Activated CD8-positive, alpha-beta memory T cell treated with anti-CD3 and anti-CD28 coated beads, Interleukin-2, amount 50 U/mL, for 24 hours (primary cell): ENCODE measurements around the gene ADAM33.

Experiments
- DNase-seq: peaks from one replicate; pipeline ENCODE4 v3.0.0-alpha.2; 2020; ENCODE audit errors: extremely low read depth

ADAM33 gene

DNA sequence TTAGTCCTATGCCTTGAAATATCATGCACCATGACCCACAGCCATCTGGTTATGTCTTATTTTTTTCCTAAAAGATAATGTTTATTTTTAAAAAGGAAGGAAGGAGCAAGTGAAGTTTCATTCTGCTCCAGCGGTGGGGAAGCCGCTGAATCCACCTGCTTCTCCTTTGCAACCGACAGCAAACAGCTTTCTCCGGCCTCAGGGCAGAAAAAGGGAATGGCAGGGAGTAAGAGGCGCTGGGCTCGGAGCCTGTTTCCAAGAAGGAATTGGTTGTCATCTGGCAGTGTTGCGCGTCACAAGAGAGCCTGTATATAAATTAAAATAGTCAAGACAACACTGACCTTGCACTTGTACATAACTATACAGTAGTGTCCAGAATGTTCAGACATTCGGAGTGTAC is 32.9 kb downstream of the ADAM33 start:
- DNase-seq = no peak

GRCh38 chr20:3647473-3647872 is 34.3 kb downstream of the ADAM33 start:
- DNase-seq = no peak

DNA sequence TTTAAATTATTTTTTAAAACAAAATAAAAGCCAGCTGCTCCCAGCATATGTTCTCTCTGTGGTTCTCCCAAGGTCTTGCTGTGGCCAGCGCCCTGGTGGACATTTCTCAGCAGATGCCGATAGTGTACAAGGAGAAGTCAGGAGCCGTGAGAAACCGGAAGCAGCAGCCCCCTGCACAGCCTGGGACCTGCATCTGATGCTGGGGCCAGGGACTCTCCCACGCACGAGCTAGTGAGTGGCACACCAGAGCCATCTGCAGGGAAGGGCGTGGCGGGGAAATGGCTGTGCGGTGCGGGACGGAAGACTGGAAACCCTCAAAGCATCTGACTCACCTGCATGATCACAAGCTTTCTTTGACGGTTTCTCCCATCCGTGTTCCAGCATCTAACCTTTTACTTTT is 35.2 kb downstream of the ADAM33 start:
- no peak for DNase-seq

- DNase-seq = no peak
These were observed 35.8 kb downstream of the ADAM33 start for GRCh38 chr20:3646067-3646440.

GRCh38 chr20:3645309-3646066 is 36.3 kb downstream of the ADAM33 start:
- DNase-seq = no peak

DNA sequence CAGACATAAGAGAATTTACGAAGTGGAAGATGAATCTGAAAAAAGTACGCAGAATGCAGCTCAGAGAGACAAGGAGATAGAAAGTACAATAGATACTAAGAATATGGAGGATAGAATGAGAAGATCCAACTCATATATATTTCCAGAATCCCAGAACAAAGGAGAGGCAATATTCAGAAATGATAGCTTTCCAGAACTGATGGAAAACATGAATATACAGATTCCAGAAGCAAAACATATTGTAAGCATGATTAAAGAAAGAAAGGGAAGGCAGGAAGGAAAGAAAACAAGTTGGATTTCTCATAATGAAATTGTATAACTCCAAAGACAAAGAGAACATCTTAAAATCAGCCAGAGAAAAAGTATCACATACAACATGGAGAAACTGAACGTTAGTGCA is 41.6 kb downstream of the ADAM33 start:
- DNase-seq = no peak

- no peak for DNase-seq
These were observed 46.5 kb downstream of the ADAM33 start for GRCh38 chr20:3635346-3635745.

- DNase-seq = no peak
These were observed 47.8 kb downstream of the ADAM33 start for GRCh38 chr20:3633913-3634478.

- DNase-seq = no peak
These were observed 49.4 kb downstream of the ADAM33 start for GRCh38 chr20:3632311-3633004.

- DNase-seq = no peak
These were observed 50.3 kb downstream of the ADAM33 start for GRCh38 chr20:3631534-3631933.

- no peak for DNase-seq
These were observed 51.4 kb downstream of the ADAM33 start for GRCh38 chr20:3630429-3630828.

DNA sequence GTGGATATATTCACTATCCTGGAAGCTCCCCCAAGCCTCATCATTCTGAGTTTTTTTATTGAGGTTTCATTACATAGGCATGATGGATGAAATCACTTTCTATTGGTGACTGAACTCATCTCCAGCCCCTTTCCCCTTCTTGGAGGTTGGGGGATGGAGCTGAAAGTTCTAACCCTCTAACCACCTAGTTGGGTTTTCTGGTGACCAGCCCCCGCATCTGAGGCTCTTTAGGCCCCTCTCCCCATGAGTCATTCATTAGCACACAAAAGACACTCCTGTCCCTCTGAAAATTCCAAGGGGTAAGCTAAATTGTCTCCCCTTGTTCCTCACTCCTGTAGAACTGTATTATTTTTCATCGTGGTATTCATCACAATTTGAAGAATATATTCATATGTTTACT is 51.9 kb downstream of the ADAM33 start:
- no peak for DNase-seq

DNA sequence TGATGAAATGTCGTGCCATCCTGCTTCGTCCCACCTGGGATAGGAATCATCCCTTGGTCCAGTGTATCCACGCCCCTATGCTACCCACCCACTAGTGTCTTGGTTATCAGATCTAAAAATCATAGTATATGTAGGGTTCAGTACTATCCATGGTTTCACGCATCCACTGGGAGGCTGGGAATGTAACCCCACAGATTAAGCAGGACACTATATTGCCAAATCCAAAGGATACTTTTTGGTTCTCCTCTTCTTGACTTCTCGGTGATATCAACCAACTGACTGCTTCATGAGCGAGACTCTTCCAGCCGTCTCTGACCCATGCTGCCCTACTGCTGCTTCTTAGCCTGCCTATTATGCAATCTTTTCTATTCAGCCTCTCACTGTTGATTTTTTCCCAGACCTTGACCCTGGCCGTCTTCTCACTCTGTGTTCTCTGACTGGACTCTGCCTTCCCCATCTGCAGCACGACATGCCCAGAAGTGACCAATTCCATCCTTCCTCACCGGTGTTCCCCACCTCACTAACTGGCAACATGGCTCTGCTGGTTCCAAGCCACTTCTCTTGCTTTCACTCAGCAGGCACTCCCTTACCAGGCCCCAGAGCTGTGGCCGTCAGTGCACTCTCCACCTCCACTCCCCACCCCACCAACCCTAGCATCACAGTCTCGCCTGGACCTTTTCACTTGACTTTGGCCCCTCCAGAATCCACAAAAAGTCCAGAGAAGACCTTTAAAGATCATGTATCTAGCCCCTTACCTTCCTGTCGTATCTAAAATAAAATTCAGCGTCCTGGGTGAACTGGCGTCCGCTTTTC is 53.1 kb downstream of the ADAM33 start:
- DNase-seq = no peak

- no peak for DNase-seq
These were observed 54.3 kb downstream of the ADAM33 start for GRCh38 chr20:3627476-3627875.

GRCh38 chr20:3622406-3622805 is 59.4 kb downstream of the ADAM33 start:
- no peak for DNase-seq

GRCh38 chr20:3621111-3621510 is 60.7 kb downstream of the ADAM33 start:
- DNase-seq = no peak
